ENCODE results near the gene INAVA. TPM values are rescaled to one million over a fixed set of nuclear protein-coding genes. Genes with fewer than 3 reads are reported as not detected.

INAVA gene
- total RNA-seq, 1 experiment from 2014 or later: 36.8 TPM

- DNase-seq: no peak
- Histone ChIP-seq H4K20me1 (ENCODE audit: control insufficient read depth, insufficient read depth, insufficient read length) (no peaks in the 10 kb centered on the region), H3K9me3 (ENCODE audit: control insufficient read depth, low read depth, low read length) (no peaks in the 10 kb centered on the region), H3K14ac (ENCODE audit: insufficient read depth, low read length) (no peak overlapping the region), H4K8ac (replicated peaks; ENCODE audit: insufficient read length, low read depth, low read length) (no peak overlapping the region), H3K27me3 (ENCODE audit: insufficient read depth, low read length) (no peaks in the 10 kb centered on the region), H4K5ac (ENCODE audit: insufficient read length, low read depth, low read length) (no peak overlapping the region), H2BK120ac (ENCODE audit: low read depth, low read length, poor library complexity, severe bottlenecking) (no peak overlapping the region), H3K18ac (ENCODE audit: insufficient read length, low read depth, low read length) (no peak overlapping the region), H3K4me1 (ENCODE audit: insufficient read depth, low read length) (no peaks in the 10 kb centered on the region), H2BK5ac (ENCODE audit: insufficient read length, low read length) (no peak overlapping the region), H2BK12ac (ENCODE audit: insufficient read length, low read depth, low read length) (no peak overlapping the region), H3K4ac (ENCODE audit: low read depth, low read length) (no peak overlapping the region), H3K79me2 (ENCODE audit: insufficient read depth, low read length) (no peaks in the 10 kb centered on the region), H3K23me2 (ENCODE audit: insufficient read length, low read depth, low read length, poor library complexity, severe bottlenecking) (no peaks in the 10 kb centered on the region), H3K79me1 (ENCODE audit: insufficient read depth, low read depth, low read length, poor library complexity, severe bottlenecking) (no peaks in the 10 kb centered on the region), H3K4me2 (ENCODE audit: insufficient read depth, insufficient read length, low read length) (no peak overlapping the region), H2BK15ac (ENCODE audit: low read depth, low read length) (no peak overlapping the region), H2BK20ac (ENCODE audit: low read depth, low read length, poor library complexity, severe bottlenecking) (no peak overlapping the region), H2AK5ac (ENCODE audit: insufficient read length, low read length) (no peak overlapping the region), H3K56ac (ENCODE audit: insufficient read length, low read depth, low read length) (no peak overlapping the region), H4K91ac (ENCODE audit: insufficient read length, low read depth, low read length) (no peak overlapping the region), H3K27ac (ENCODE audit: insufficient read length, low read depth, low read length) (no peak overlapping the region), H3K9ac (ENCODE audit: extremely low read depth, insufficient read length, low read length) (no peak overlapping the region), H3K23ac (ENCODE audit: insufficient read length, low read depth, low read length) (no peak overlapping the region), H2AFZ (ENCODE audit: low read length) (no peak overlapping the region), H3T11ph (ENCODE audit: low read length) (no peak overlapping the region)
- Mint-ChIP-seq H3K36me3 (ENCODE audit: insufficient read depth in 1 of 3, low read depth in 3 of 3) (peaks cover 34 to 69% (median 60%) of the 10 kb centered on the region in 3 experiments; a peak in 6 of 7 replicates), H3K4me1 (no peaks in the 10 kb centered on the region), H3K9me3 (no peaks in the 10 kb centered on the region), H3K4me3 (no peak overlapping the region), H3K27ac (no peak overlapping the region; a peak in 1 of 7 replicates), H3K27me3 (ENCODE audit: low read depth) (no peaks in the 10 kb centered on the region)
- no CpG with 5 or more reads among the region's 5 CpGs for WGBS (ENCODE audit: extremely low coverage, insufficient read length, low lambda C conversion rate)
- TF ChIP-seq CTCF (conservative IDR thresholded peaks at IDR 0.05): no peak
Observed at GRCh38 chr1:200909071-200909470, 14.4 kb downstream of the INAVA start.

Data from H9 (cell line).